ENCODE results near the gene PLXDC2. TPM values are rescaled to one million over a fixed set of nuclear protein-coding genes. Genes with fewer than 3 reads are reported as not detected.

PLXDC2 gene
- polyA plus RNA-seq, 2 of the 4 experiments (the other 2 are of a cell fraction), result 0.08 to 0.09 TPM

DNA sequence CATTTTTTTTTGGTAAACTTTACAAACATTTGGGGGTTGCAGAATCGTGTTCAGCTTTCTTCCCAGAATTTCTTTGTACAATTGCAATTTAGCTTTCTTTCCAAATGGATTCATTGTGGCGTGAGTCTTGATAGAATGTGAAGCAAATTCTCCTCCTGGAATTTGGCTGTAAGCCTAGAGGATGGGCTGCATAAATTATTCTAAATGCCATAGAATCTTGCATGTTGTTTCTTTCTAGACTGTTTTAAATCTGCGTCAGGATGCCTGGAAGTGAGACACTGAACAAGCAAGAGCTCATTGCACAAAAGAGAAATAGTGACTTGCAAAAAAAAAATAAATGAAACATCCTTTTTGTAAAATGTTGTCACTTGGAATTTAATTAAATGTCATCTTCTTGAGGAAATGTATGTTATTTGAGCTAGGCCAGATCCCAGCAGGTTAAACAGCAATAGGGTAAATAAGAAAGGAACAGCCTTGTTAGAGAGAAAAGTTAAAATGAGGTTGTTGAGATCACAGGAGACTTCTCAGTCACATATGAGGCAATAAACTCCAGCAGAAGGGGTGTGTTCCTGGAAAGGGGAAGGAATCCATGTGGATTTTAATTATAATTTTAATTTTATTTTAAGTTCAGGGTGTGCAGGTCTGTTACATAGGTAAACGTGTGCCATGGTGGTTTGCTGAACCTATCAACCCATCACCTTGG is 483.0 kb downstream of the PLXDC2 start:
- H3K9me3 ChIP-seq, result no peaks in the 10 kb centered on the region; the same call in 2 of the 3 replicates
- H3K4me1 ChIP-seq, result no peaks in the 10 kb centered on the region
- 9% methylated on average over 4 of the region's 4 CpGs for WGBS (ENCODE audit: missing lambda C conversion rate)
- CTCF ChIA-PET, result interaction anchor here (1.0 kb wide), 1 partner anchor 16 kb away, joined by 3 read pairs; no protein-coding TSS in a partner anchor
- TF ChIP-seq, protein P1, sequence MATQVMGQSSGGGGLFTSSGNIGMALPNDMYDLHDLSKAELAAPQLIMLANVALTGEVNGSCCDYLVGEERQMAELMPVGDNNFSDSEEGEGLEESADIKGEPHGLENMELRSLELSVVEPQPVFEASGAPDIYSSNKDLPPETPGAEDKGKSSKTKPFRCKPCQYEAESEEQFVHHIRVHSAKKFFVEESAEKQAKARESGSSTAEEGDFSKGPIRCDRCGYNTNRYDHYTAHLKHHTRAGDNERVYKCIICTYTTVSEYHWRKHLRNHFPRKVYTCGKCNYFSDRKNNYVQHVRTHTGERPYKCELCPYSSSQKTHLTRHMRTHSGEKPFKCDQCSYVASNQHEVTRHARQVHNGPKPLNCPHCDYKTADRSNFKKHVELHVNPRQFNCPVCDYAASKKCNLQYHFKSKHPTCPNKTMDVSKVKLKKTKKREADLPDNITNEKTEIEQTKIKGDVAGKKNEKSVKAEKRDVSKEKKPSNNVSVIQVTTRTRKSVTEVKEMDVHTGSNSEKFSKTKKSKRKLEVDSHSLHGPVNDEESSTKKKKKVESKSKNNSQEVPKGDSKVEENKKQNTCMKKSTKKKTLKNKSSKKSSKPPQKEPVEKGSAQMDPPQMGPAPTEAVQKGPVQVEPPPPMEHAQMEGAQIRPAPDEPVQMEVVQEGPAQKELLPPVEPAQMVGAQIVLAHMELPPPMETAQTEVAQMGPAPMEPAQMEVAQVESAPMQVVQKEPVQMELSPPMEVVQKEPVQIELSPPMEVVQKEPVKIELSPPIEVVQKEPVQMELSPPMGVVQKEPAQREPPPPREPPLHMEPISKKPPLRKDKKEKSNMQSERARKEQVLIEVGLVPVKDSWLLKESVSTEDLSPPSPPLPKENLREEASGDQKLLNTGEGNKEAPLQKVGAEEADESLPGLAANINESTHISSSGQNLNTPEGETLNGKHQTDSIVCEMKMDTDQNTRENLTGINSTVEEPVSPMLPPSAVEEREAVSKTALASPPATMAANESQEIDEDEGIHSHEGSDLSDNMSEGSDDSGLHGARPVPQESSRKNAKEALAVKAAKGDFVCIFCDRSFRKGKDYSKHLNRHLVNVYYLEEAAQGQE (IDR thresholded peaks at IDR 0.05), result no peak
- no peak for TF ChIP-seq KDM5A (IDR thresholded peaks at IDR 0.05)
- TF ChIP-seq KDM1A (IDR thresholded peaks at IDR 0.05; ENCODE audit: low read depth), result no peak
- TF ChIP-seq NFE2L2 (conservative IDR thresholded peaks at IDR 0.05; ENCODE audit: low read length), result peak; percentile 72
- no peak for TF ChIP-seq RCOR1 (IDR thresholded peaks at IDR 0.05; ENCODE audit: low read depth, low read length)
- TF ChIP-seq, protein P2, sequence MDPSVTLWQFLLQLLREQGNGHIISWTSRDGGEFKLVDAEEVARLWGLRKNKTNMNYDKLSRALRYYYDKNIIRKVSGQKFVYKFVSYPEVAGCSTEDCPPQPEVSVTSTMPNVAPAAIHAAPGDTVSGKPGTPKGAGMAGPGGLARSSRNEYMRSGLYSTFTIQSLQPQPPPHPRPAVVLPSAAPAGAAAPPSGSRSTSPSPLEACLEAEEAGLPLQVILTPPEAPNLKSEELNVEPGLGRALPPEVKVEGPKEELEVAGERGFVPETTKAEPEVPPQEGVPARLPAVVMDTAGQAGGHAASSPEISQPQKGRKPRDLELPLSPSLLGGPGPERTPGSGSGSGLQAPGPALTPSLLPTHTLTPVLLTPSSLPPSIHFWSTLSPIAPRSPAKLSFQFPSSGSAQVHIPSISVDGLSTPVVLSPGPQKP (IDR thresholded peaks at IDR 0.05; ENCODE audit: low read depth, low read length), result no peak
- H3K27ac ChIP-seq, result no peak overlapping the region
- ATAC-seq (no peak), FAIRE-seq (no peak), DNase-seq (ENCODE audit: low read depth in 1 of 2, low spot score in 1 of 2) (no peak)
- POLR2A ChIA-PET, result no interaction called here
- no peak overlapping the region for H3K4me3 ChIP-seq
- no peak overlapping the region for H3K4me2 ChIP-seq

DNA sequence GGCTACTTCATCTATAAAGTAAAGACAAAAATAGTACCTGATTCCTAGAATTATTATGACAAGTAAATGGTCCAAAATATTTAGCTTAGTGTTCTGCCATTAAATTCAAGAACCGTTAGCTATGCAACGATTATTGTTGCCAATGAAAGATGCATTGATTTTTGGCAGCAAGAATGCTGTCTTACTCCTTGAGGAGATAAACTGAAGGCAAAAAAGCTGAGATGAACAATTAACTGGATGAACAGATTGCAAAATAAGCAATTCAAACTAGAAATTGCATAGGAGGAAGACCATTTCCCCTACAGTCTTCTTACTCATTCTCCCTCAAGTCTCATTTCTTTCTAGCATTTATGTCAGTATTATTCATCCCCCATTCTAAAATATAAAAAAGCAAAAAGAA is 484.5 kb downstream of the PLXDC2 start:
- WGBS (ENCODE audit: missing lambda C conversion rate), result 42% methylated on average over 2 of the region's 2 CpGs
- Histone ChIP-seq H3K27ac (no peak overlapping the region), H3K4me2 (no peak overlapping the region), H3K9me3 (no peaks in the 10 kb centered on the region; the same call in 2 of the 3 replicates), H3K4me1 (no peaks in the 10 kb centered on the region), H3K4me3 (no peak overlapping the region)
- CTCF ChIA-PET, result no interaction called here
- ATAC-seq (no peak), FAIRE-seq (no peak), DNase-seq (ENCODE audit: low read depth in 1 of 2, low spot score in 1 of 2) (no peak)
- POLR2A ChIA-PET, result interaction anchor here (0.7 kb wide), 1 partner anchor 1233 kb away, joined by 3 read pairs; no protein-coding TSS in a partner anchor
- no peak for TF ChIP-seq HDAC2 (IDR thresholded peaks at IDR 0.05)
- TF ChIP-seq MAFK (IDR thresholded peaks at IDR 0.05; ENCODE audit: partially characterized antibody), result no peak
- TF ChIP-seq SREBF2 (IDR thresholded peaks at IDR 0.05), result no peak
- TF ChIP-seq, protein P1 (IDR thresholded peaks at IDR 0.05), result no peak
- no peak for TF ChIP-seq ZNF302 (CRISPR knock-in tag; IDR thresholded peaks at IDR 0.05)
- no peak for TF ChIP-seq POLR2AphosphoS2 (conservative IDR thresholded peaks at IDR 0.05; ENCODE audit: low read length)
- TF ChIP-seq RFX5 (IDR thresholded peaks at IDR 0.05), result no peak
- TF ChIP-seq, protein P3, sequence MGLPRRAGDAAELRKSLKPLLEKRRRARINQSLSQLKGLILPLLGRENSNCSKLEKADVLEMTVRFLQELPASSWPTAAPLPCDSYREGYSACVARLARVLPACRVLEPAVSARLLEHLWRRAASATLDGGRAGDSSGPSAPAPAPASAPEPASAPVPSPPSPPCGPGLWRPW (IDR thresholded peaks at IDR 0.05), result no peak
- TF ChIP-seq POLR2A (IDR thresholded peaks at IDR 0.05; ENCODE audit: low read length), result no peak
- TF ChIP-seq TP53 (CRISPR knock-in tag; IDR thresholded peaks at IDR 0.05), result no peak
- TF ChIP-seq PHF8 (IDR thresholded peaks at IDR 0.05; ENCODE audit: borderline replicate concordance, low read depth), result no peak
- TF ChIP-seq KDM5A (IDR thresholded peaks at IDR 0.05), result no peak
- TF ChIP-seq ZFP36 (IDR thresholded peaks at IDR 0.05; ENCODE audit: borderline replicate concordance, partially characterized antibody), result no peak
- TF ChIP-seq CBX2 (IDR thresholded peaks at IDR 0.05; ENCODE audit: borderline replicate concordance, low read depth), result no peak
- TF ChIP-seq CEBPB (IDR thresholded peaks at IDR 0.05), result no peak
- TF ChIP-seq CHD4 (IDR thresholded peaks at IDR 0.05; ENCODE audit: borderline replicate concordance), result no peak

All from A549 (cell line).